ENCODE data around the gene TBC1D2. TPM values are rescaled to one million over a fixed set of nuclear protein-coding genes. Genes with fewer than 3 reads are reported as not detected.

Gene TBC1D2
- total RNA-seq, 2 donors from 2014 or later, result 3.3 to 4.7 TPM

DNA sequence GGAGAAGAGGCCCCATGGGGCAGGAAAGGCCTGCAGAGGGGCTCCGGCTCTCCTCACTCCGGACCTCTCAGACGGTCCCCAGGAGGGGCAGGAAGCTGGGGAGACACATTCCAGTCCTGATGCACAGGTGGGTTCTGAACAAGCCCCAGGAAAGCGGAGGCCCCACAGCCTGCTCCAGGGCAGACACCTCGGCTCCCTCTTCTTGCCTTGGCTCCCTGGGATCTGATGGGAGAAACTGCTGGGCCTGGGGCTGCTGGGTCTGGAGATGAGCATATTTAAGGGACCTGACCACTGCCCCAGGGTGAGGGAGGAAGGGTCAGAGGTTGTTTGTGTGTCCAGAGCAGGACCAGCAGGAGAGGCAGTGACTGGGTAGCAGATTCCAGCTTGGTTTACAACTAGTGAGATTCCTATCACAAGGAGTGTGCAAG lies 64.3 kb downstream of the TBC1D2 start:
- no peaks in the 10 kb centered on the region for H3K9me3 ChIP-seq
- DNase-seq (no peak), ATAC-seq (no peak)
- no peaks in the 10 kb centered on the region for H3K27me3 ChIP-seq
- H3K4me3 ChIP-seq, result no peak overlapping the region
- no peaks in the 10 kb centered on the region for H3K36me3 ChIP-seq (replicated peaks in 1 of 2; ENCODE audit: insufficient read depth in 1 of 2, low read depth in 2 of 2)
- H3K27ac ChIP-seq, result no peak overlapping the region
- TF ChIP-seq, protein P1, sequence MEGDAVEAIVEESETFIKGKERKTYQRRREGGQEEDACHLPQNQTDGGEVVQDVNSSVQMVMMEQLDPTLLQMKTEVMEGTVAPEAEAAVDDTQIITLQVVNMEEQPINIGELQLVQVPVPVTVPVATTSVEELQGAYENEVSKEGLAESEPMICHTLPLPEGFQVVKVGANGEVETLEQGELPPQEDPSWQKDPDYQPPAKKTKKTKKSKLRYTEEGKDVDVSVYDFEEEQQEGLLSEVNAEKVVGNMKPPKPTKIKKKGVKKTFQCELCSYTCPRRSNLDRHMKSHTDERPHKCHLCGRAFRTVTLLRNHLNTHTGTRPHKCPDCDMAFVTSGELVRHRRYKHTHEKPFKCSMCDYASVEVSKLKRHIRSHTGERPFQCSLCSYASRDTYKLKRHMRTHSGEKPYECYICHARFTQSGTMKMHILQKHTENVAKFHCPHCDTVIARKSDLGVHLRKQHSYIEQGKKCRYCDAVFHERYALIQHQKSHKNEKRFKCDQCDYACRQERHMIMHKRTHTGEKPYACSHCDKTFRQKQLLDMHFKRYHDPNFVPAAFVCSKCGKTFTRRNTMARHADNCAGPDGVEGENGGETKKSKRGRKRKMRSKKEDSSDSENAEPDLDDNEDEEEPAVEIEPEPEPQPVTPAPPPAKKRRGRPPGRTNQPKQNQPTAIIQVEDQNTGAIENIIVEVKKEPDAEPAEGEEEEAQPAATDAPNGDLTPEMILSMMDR (IDR thresholded peaks at IDR 0.05), result no peak
- no peak for TF ChIP-seq POLR2A (IDR thresholded peaks at IDR 0.05)
- H3K4me1 ChIP-seq, result peaks cover 13% of the 10 kb centered on the region
- intact Hi-C loops (cut with DNase I), result no loop called here
- 44 to 68% methylated on average over 3 to 4 of the region's 5 CpGs for WGBS, 2 donors

DNA sequence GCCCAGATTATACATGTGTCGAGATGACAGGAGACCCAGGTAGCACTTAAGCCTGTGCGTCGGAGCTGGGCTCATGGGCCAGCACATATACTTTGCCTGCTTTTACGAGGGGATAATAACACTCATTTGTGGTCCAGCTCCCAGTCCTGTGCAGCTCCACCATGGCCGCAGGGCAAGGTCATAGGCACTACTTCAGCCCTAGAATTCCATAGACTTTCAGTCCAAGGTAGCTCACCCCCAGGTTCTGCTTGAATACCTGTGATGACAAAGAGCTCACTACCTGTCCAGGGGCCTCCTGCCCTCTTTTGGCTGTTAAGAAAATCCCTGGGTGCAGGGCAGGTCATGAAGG lies 64.7 kb downstream of the TBC1D2 start:
- ATAC-seq (no peak), DNase-seq (no peak)
- Histone ChIP-seq H3K27me3 (no peaks in the 10 kb centered on the region), H3K9me3 (no peaks in the 10 kb centered on the region), H3K36me3 (replicated peaks in 1 of 2; ENCODE audit: insufficient read depth in 1 of 2, low read depth in 2 of 2) (no peaks in the 10 kb centered on the region), H3K27ac (no peak overlapping the region), H3K4me1 (peaks cover 13% of the 10 kb centered on the region), H3K4me3 (no peak overlapping the region)
- TF ChIP-seq, protein P1 (IDR thresholded peaks at IDR 0.05), result no peak
- TF ChIP-seq POLR2A (IDR thresholded peaks at IDR 0.05), result no peak
- intact Hi-C loops (cut with DNase I), result no loop called here
- 74 to 77% methylated on average over 4 to 5 of the region's 5 CpGs for WGBS, 2 donors

DNA sequence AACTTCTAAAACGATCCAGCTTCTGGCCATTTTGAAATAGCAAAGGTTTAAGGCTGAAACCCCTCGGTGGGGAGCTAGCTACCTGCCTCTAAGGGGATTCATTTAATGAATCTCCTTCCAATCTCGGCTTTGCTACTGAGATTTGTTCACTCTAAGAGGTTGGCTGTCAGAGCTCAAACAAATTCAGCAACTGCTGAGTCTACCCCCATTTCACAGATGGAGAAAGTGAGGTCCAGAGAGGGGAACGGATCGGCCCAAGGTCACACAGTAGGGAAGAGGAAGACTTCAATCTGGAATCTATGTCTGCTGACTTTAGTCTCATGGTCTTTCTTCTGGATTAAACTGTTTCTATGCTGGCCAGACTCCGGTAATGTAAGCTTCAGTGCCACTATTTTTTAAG lies 66.0 kb downstream of the TBC1D2 start:
- H3K4me3 ChIP-seq, result no peak overlapping the region
- H3K4me1 ChIP-seq, result peaks cover 13% of the 10 kb centered on the region
- no peak overlapping the region for H3K27ac ChIP-seq
- no peak for TF ChIP-seq POLR2A (IDR thresholded peaks at IDR 0.05)
- TF ChIP-seq, protein P1 (IDR thresholded peaks at IDR 0.05), result no peak
- H3K36me3 ChIP-seq (replicated peaks in 1 of 2; ENCODE audit: insufficient read depth in 1 of 2, low read depth in 2 of 2), result no peaks in the 10 kb centered on the region
- no peak for DNase-seq
- no peak for ATAC-seq
- WGBS, 2 donors, result 73 to 76% methylated on average over 6 of the region's 6 CpGs
- intact Hi-C loops (cut with DNase I), result no loop called here
- H3K27me3 ChIP-seq, result no peaks in the 10 kb centered on the region
- H3K9me3 ChIP-seq, result no peaks in the 10 kb centered on the region

DNA sequence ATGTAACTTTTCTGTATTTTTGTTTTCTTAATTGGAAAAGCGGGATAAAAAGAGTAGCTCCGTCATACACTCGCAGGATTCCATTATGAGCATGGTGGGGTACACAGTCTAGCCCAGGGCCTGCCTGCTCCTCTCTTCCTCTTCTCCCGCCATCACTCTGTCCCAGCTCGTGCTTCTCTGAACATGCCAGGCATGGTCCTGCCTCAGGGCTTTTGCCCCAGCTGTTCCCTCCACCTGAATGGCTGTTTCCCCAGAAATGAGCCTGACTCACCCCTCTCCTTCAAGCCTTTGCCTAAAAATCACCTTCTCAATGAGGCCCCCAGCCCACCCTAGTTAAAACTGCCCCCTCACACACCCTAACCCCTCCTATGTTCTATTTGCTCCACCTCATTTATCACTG lies 67.5 kb downstream of the TBC1D2 start:
- 82 to 90% methylated on average over 5 of the region's 5 CpGs for WGBS, 2 donors
- TF ChIP-seq, protein P1 (IDR thresholded peaks at IDR 0.05), result no peak
- no peak for TF ChIP-seq POLR2A (IDR thresholded peaks at IDR 0.05)
- no peak overlapping the region for H3K27ac ChIP-seq
- DNase-seq (no peak), ATAC-seq (no peak)
- intact Hi-C loops (cut with DNase I), result no loop called here
- H3K36me3 ChIP-seq (replicated peaks in 1 of 2; ENCODE audit: insufficient read depth in 1 of 2, low read depth in 2 of 2), result no peaks in the 10 kb centered on the region
- H3K4me3 ChIP-seq, result no peak overlapping the region
- no peaks in the 10 kb centered on the region for H3K9me3 ChIP-seq
- no peaks in the 10 kb centered on the region for H3K27me3 ChIP-seq
- H3K4me1 ChIP-seq, result peaks cover 8% of the 10 kb centered on the region

DNA sequence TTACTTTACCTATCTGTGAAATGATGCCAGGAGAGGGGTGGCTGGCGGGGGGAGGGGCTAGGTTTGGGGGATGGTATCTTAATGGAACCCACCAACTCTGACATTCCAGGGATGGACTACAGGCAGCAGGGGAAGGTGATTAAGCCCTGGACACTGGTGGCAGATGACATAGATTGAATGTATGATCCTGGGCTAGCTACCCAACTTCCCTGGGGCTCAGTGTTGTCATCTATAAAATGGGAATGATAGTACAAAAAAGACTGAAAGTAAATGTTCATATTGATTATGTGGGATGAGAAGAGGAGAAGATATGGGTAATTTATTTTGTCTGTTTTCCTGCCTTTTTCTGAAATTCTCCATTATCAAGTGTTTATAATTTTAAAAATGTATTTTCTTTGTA lies 69.2 kb downstream of the TBC1D2 start:
- H3K36me3 ChIP-seq (replicated peaks in 1 of 2; ENCODE audit: insufficient read depth in 1 of 2, low read depth in 2 of 2), result no peaks in the 10 kb centered on the region
- no peaks in the 10 kb centered on the region for H3K27me3 ChIP-seq
- TF ChIP-seq, protein P1 (IDR thresholded peaks at IDR 0.05), result no peak
- no peak for TF ChIP-seq POLR2A (IDR thresholded peaks at IDR 0.05)
- H3K4me3 ChIP-seq, result no peak overlapping the region
- no peaks in the 10 kb centered on the region for H3K4me1 ChIP-seq
- intact Hi-C loops (cut with DNase I), result no loop called here
- WGBS, 2 donors, result 0 to 67% methylated on average over 1 of the region's 1 CpG
- no peaks in the 10 kb centered on the region for H3K9me3 ChIP-seq
- no peak for DNase-seq
- no peak overlapping the region for H3K27ac ChIP-seq
- ATAC-seq, result no peak

Data from body of pancreas (tissue), 4 donors.